Left ventricle myocardium superior (tissue), 1 donor: ENCODE data around the gene PREX1. TPM values are rescaled to one million over a fixed set of nuclear protein-coding genes. Genes with fewer than 3 reads are reported as not detected.
"Not testable (repeated sequence)": the region's sequence is repeated elsewhere in the genome, so short reads cannot be mapped to it uniquely, and the experiment has no call there.

Experiments used
- ATAC-seq: fragments of 200-7000 bp; cut with Tn5 transposase; one replicate; pipeline ENCODE4 v1.9.1; 2020; ENCODE audit warnings: mild to moderate bottlenecking, moderate library complexity
- DNase-seq: peaks from one replicate; pipeline ENCODE4 v3.0.0-alpha.2; 2020
- intact Hi-C: fragments of 100-400 bp; cut with micrococcal nuclease; formaldehyde crosslinking; loops from one replicate; pipeline ENCODE4 v1.11.0; 2022
- long read RNA-seq: library from polyadenylated mRNA; unstranded; transcript quantifications from one replicate; pipeline ENCODE4 v2.0.0, GENCODE V29; 2021
- total RNA-seq: library from RNA; stranded (reverse); fragmentation: NEBNext Ultra II Directional; extraction: Animal tissue kit (Norgen Biotek cat#: 25700); gene quantifications from one replicate; pipeline ENCODE4 v1.2.1, GENCODE V29; 2021
- donor health status: DM: no; HTN: yes; CAD: no; lungs with severe emphysema.

The PREX1 gene
- 8.3 TPM for total RNA-seq
- long read RNA-seq, partial matches to known transcripts, result 4 of 4 reads
- long read RNA-seq, other reads (novel, unspliced or antisense), result 0 of 4 reads

DNA sequence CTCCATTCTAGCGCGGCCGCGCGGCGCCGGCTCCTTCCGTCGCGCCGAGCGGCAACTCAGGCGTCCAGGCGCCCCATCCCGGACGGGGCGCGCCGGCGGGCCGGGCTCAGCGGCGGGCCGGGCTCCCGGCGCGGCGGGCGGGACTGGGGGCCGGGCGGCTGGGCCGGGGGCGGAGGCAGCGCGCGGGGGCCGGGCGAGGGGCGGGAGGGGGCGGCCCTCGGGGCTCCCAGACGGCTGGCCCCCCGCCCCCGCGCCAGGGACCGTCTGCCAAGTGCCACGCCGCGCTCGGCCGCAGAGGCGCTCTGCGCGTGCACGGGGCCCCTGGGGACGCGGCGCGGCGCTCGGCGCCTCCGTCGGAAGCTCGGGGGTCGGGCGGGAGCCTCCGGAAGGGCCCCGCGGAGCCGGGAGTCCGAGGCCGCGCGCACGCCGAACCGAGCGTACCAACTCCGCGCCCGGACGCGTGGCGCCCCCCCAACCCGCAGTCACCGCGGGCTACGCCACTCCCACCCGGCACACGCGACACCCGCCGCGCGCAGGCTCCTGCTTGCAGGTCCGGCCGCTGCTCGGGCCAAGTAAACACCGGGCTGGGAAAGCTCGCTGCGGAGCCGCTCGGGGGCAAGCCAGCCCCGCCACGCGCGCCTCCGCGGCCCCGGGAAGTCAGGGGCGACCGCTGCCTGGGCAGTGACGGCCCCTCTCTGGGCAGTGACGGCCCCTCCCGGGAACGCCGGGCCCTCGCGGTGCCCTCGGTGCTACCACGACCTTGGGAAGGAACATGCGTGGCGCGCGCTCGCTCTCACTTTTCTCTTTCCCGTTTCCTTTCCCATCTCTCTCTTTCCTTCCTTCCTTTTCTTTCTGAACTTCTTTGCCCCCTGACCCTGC lies at the start of gene PREX1:
PREX1 (minus strand) TSS at position 145 of the 879 bp plus-strand sequence; CDS start at position 6, 139 bp downstream.
- peak; percentile 82 for ATAC-seq
- DNase-seq, result peak; percentile 91
- intact Hi-C loops, result no loop called here

GRCh38 chr20:48877304-48877703 lies 49.5 kb upstream of the PREX1 start:
- no peak for DNase-seq
- ATAC-seq, result no peak
- intact Hi-C loops, result no loop called here

DNA sequence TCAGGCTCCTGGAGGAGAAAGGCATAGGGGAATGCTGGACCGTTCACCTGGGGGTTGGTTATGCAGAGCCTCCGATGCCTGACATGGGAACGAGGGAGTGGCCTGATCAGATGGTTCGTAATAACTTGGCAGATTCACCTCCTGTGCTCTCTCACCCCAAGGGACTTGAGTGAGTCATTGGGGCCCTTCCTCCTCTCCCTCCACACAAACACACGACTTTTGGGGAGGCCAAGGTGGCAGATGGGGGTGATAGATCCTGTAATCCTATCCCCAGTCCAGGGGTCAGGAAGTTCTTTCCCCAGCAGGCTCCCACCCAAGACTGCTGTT lies 48.1 kb upstream of the PREX1 start:
- ATAC-seq (no peak), DNase-seq (no peak)
- intact Hi-C loops, result no loop called here

DNA sequence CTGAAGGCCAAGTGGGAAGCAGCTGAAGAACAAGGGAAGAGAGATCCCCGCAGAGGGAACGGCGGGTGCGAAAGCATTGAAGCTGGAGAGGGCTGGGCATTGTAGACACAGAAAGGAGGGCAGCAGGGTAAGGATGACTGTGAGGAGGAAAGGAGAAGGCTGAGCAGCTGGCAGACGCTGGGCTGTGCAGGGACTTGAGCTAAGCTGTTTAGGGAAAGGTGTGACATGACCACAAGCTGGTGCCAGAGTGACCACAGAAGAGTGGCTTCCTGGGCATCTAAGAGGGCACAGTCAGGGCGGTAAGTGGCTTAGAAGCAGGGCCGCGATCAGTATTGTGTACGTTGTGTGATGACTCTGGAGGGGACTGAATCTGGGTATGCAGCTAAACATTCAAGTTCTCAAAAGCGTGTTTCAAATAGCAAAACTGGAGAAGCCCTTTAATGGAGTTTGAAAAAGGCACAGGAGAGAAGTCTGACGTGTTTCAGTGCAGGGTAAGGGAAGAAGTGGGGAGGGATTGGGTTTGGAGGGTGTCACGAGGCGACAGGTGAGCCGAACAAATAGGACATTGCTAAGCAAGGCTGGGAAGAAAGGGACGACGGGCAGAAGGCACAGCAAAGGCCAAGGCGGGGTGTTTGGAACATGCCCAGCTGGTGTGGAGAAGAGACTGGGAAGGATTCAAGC lies 47.6 kb upstream of the PREX1 start:
- ATAC-seq (no peak), DNase-seq (no peak)
- intact Hi-C loops, result no loop called here

GRCh38 chr20:48869442-48869841 lies 41.6 kb upstream of the PREX1 start:
- intact Hi-C loops, DNase-seq, ATAC-seq: not testable (repeated sequence)

GRCh38 chr20:48866936-48867335 lies 39.1 kb upstream of the PREX1 start:
- ATAC-seq, result no peak
- intact Hi-C loops, result no loop called here
- DNase-seq, result no peak

- ATAC-seq (no peak), DNase-seq (no peak)
- intact Hi-C loops, result no loop called here
These were observed 37.0 kb upstream of the PREX1 start for GRCh38 chr20:48864738-48865318.

DNA sequence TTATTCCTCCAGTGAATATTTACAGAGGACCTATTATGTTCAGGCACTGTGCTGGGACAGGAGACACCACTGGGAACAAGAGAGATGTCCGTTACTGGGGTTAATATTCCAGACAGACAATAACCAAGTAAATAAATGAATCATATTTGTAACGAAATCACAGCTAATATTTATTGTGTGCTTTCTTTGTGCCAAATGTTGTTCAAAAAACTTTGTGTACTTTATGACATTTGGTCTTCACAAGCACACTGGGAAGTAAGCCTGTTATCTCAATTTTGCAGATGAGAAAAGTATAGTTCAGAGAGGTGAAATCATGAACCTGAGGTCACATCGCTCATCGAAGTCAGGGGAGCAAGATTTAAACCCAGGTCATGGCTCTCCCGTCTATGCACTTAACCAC lies 36.5 kb upstream of the PREX1 start:
- DNase-seq (no peak), ATAC-seq (no peak)
- intact Hi-C loops, result no loop called here

DNA sequence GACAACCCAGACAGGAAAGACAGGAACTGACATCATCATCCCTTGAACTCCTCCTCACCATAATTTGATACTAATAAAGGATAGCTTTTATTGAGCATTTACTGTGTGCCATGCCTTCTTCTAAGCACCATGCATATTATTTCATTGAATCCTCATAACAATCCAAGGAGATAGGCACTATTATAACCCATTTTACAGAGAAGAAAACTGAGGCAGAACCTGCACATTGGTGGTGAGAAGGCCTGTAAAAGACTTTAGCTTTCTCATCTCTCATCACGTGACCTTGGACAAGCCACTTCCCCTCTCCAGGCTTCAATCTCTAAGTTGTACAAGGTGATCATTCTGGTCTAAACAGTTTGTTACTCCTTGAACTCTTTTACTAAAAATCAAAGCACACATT lies 34.5 kb upstream of the PREX1 start:
- no peak for DNase-seq
- no peak for ATAC-seq
- intact Hi-C loops, result no loop called here

DNA sequence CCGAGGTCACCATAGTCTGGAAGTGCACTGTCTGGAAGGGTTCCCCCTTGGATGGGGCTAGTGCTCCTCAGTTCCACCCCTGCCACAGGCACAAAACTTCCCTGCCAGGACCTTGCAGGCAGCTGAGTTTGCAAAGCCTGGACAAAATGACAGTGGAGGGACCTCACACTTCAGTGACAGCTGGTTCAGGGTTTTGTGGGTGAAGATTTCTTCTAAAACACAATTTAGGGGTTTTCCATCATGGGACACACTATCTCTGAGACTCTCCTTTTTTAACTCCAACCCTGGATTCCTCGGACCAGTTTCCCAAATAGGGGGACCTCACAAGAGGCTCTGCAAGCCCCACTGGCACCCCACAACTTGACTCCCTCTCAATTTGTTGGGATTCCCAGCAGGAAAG lies 33.6 kb upstream of the PREX1 start:
- no peak for DNase-seq
- intact Hi-C loops, result no loop called here
- ATAC-seq, result no peak

DNA sequence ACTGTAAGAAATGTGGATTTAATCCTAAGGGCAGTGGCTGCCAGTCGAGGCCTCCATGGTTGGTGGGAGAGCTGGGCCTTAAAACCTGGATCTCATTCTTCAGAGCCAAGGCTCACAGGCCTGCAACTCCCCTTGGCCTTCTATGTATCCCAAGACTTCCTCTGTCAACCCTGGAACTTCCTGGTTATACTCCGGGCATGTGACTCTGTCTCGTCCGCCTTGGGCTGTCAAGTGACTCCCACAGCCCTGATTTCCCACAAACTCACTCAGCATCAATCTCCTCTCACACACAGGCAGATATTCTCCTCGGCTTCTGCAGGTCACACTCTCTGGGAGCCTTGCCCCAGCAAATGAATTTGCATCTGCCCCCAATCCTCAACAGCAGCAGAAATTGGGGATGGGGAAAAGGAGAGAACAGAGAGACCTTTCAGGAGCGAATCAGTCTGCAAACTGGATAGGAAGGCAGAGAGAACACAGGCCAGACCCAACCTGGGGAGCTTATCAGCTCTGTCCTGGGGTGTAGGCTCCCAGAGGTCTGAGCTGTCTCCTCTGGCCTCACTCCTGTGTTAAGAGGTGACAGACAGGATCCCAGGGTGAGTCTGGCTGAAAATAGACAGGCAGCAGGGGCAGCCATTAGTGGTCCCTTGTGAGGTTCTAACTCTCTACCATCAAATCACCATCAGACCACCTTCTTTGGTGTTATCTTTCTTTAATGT lies 30.4 kb upstream of the PREX1 start:
- ATAC-seq (peak; percentile 53), DNase-seq (no peak)
- intact Hi-C loops, result no loop called here

- intact Hi-C loops, result no loop called here
- ATAC-seq (no peak), DNase-seq (no peak)
These were observed 28.3 kb upstream of the PREX1 start for GRCh38 chr20:48856130-48856529.

DNA sequence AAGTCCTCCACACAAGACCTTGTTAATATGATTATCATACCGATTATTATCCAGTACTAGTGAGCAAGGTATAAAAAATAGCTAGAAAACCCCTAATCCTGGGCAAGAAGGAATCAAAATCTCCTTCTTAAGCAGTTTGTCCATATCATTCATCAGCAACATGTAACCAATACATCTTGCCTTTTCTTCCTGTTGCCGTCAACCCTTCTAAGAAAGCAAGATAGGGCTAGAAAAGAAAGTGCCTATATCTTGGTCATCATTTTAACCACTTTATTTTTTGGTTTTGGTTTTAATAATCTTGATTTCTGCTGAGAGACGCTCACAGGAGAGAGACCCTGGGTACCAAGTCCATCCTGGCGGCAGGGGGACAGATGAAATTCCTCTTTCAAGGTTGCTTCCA lies 27.2 kb upstream of the PREX1 start:
- no peak for DNase-seq
- intact Hi-C loops, result no loop called here
- no peak for ATAC-seq

DNA sequence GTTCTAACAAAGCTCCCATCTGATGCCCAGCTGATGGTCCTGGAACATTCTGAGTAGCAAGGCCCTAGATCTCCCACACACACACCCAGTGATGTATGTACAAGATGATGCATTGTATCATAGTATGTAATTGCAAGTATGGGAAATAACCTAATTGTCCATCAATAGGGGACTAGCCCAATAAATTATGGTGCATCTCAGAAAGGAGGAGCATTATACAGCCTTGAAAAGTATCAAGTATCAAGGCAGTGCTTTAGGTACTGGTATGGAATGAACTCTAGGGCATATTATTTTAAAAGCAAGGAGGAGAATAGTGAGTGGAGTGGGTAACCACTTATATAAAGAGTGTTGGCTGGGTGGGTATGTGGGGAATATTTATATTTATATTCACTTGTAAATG lies 24.8 kb upstream of the PREX1 start:
- intact Hi-C loops, result no loop called here
- no peak for ATAC-seq
- no peak for DNase-seq

DNA sequence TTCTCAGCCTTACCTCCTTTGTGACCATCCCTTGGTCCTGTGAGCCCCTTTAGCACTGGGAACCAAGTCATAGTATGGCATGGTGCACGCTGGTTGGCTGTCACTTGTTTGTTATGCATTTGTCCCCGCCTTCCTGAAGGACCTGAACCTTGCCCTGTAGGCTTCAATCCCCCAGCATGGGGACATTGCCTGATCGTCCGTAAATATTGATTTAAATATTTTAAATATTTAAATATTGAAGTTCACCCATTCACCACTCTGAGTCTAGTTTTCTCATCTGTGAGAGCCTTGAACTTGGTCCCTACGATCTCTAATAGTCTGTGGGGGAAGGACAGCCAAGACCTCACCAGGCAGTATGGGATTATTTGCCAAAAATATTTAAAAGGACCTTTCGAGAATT lies 23.8 kb upstream of the PREX1 start:
- intact Hi-C loops, result no loop called here
- no peak for DNase-seq
- no peak for ATAC-seq

GRCh38 chr20:48850977-48851299 lies 23.1 kb upstream of the PREX1 start:
- ATAC-seq (no peak), DNase-seq (no peak)
- intact Hi-C loops, result no loop called here

- intact Hi-C loops, result no loop called here
- ATAC-seq (peak; percentile 34), DNase-seq (no peak)
These were observed 22.6 kb upstream of the PREX1 start for GRCh38 chr20:48850257-48850976.

DNA sequence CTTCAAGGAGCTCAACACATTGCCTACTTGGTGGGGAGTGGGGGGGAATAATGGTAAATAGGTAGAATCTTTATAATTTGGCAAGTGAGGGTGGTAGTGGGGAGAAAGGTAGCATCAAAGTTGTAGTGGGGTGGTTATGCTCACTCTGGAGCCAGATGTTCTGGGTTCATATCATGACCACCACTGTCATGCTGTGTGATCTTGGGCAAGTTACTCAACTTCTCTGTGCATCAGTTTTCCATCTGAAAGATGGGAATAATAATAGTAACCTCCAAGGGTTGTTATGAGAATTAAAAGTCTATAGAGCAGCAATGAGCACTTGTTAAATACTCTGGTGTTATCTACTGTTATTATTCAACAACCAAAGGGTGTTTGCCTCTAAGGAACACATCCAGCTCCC lies 22.0 kb upstream of the PREX1 start:
- intact Hi-C loops, result no loop called here
- ATAC-seq, result no peak

GRCh38 chr20:48849299-48849698 lies 21.5 kb upstream of the PREX1 start:
- ATAC-seq, result no peak
- DNase-seq, result no peak
- intact Hi-C loops, result no loop called here

More for the DNA sequence above, 22.0 kb upstream of the PREX1 start:
- DNase-seq, result no peak
